GM21381 (cell line): Measurements from ENCODE around the gene PREP.
"Not testable (repeated sequence)": the region's sequence is repeated elsewhere in the genome, so short reads cannot be mapped to it uniquely, and the experiment has no call there.

Experiments
- ATAC-seq: cut with Tn5 transposase; IDR thresholded peaks from one replicate; pipeline ENCODE4 v1.9.1; 2021; ENCODE audit warnings: mild to moderate bottlenecking, moderate library complexity; ENCODE audit not compliant: unreplicated experiment

Gene PREP

DNA sequence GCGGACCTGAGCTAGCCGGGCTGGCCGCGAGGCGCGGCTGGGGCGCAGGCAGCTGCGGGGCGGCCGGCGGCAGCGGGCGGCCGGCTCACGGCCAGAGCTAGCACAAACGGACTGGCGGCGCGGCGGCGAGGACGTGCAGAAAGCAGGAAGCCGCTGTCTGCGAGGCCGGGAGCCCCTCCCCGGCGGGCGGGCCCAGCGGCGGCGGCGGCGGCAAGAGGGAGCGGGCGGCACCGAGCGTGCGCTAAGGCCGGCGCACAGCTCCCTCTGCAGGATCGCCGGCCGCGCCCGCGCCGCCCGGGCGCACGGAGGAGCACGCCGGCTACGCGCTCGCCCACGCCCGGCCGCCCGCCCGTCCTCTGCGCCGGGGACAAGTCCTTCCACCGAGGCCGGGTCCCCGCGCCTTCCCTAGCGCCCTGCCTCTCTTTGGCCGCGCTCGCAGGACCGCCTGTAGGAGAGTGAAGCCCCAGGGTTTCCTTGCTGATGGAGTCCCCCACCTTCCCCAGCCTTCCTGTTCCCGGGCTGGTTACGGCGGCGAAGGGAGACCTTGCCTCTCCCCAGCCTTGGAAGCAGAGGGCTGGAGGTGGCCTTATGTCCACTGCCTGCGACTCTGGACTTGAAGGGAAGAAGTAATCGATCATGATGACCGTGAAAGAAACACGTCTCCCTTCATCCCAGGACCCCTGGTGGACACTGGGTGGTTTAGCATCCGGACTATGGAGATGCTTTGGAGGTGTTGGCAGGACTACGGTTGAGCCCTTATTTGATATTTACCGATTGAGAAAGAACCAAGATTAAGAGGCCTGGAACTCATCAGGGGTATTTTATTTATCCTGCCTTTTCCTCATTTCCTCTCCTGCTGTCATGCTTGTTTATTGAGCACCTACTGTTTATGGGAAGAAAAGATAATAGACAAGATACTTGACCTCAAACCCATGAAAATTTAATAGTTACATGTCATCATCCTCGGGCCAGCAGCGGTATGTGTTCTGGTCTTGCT, at the start of gene PREP:
Gene PREP (minus strand): TSS at position 144 of the 997 bp plus-strand sequence. CDS start 191 bp downstream, outside the sequence.
- ATAC-seq = peak; percentile 92

DNA sequence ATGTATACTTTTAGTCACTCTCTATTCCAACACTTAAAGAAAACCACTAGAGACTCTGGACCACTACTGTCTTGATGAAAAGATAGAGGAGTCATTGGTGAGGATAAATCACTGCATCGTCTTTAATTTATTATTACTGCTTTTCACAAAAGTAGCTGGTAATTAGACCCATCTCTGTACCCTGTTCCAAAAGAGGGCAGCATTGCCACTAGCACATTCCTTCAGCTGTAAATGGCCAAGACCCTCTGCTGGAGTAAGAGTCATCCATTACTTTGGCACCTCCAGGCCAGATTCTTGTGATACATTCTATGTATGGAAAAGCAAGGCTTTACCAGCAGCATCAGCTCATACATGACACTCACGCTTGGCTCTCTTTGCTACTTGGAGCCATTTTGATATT, 49.5 kb upstream of the PREP start:
- no peak for ATAC-seq

DNA sequence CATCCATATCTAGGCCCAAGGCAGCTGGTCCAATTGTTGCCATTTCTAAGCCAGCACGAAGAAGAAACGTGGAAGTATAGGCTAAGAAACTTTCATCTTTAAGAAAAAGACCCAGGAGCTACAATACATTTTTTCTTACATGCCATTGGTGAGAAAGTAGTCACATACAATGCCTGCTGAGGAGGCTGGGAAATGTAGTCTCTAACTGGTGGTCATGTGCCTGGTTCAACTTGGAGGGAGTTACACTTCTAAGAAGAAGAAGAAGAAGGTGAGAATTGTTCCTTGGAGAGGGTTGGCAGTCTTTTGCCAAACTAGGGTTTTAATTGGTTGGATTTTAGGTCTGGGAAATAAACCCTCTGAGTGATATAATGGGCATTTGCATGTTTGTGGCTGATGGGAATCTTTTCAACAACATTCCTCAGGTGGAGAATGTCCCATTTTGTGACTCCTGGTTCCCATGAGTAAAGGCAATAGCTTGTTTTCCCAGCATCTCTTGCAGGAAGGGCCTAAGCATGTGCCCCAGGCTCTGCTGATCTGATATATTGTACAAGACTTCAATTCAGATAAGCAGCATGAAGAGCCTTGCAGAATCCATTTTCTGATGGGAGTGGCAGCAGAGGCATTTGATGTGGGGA, 47.0 kb upstream of the PREP start:
- ATAC-seq = no peak

DNA sequence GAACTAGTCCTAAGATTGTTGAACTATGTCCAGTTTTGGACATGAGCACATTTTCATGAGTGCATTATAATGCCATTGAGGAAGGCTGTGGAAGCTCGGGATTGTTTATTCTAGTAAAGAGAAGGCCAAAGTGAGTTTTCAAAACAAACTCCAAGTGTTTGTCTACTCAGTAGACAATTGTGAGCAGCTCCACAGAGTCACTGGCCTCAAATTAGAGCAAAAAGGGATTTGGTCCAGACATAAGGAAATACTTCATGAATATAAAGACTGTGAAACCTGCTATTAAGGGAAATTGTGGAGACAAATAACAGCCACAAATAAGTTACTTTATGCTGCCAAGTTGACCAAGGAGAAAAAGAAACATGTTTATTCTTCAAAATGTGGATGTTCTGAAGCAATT, 42.6 kb upstream of the PREP start:
- no peak for ATAC-seq

DNA sequence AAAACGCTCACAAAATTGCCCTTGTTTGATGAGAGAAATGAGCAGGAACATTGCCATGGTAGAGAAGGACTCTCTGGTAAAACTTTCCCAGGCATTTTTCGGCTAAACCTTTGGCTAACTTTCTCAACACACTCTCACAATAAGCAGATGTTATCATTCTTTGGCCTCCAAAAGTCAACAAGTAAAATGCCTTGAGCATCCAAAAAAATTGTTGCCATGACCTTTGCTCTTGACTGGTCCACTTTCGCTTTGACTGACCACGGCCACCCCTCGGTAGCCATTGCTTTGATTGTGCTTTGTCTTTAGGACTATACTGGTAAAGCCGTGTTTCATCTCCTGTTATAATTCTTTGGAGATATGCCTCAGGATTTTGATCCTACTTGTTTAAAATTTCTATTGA, 41.1 kb upstream of the PREP start:
- no peak for ATAC-seq

DNA sequence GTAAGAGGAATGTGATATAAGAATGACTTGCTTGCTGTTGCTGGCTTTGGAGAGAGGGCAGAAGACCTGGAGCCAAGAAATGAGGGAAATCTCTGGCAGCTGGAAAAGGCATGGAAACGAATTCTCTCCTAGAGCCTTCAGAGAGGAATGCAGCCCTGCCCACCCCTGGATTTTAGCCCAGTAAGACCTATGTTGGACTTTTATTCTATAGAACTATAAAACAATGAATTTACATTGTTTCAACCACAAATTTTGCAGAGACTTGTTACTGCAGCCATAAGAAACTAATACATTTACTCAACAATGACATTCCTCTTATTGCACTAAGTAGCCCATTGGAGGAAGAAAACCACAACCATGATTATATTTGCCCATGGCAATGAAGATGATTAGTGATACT, 39.5 kb upstream of the PREP start:
- no peak for ATAC-seq

DNA sequence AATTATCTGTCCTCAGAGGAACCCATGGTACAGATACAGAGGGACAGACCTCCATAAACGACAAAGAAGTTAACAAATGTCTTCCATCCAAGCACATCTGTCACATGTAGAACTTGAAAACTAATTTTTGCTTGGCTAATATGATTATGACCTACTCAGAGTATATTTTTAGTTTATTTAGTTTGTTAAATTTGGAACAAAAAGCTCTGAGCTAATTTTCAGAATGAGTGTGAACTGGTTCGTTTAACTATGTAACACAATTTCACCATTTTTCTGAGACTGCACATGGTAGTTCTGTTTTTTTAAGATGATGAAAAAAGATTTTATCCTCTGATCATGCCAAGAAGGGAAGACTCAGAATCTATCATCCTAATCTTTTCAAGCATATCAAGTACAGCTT, 34.4 kb upstream of the PREP start:
- ATAC-seq = no peak

DNA sequence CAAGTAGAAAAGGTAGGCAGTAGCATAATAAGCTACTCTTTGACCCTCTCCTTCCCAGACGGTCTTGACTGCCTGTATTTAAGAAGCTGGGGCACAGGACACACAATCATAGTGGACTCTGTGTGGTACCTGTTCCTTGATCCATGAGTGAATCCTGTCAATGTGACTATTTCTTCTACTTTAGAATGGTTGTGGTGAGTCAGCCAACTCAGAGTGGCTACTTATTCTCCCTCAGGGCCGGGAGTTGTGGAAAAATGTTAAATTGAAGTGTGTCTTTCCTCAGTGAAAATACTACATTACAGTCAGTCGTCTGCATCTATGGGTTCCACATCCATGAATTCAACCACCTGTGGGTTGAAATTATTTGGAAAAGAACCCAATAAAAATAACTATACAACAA, 30.8 kb upstream of the PREP start:
- no peak for ATAC-seq

DNA sequence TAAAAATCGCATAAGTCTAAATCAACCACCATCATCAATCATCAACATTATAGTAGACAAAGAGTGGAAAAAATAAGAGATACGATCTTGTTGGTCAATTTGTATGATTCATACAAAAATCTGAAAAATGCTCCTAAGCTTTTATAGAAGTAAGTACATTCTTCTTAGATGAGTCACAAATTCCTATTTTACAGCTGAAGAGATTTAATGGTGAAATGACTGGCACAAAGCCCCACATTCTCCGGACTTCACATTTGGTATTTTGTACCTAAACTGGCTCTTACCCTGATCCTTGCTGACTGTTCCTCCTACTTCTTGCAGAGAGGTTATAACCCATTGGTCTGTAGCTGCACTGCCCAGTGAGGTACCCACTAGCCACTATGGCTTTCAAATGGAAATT, 29.9 kb upstream of the PREP start:
- no peak for ATAC-seq

DNA sequence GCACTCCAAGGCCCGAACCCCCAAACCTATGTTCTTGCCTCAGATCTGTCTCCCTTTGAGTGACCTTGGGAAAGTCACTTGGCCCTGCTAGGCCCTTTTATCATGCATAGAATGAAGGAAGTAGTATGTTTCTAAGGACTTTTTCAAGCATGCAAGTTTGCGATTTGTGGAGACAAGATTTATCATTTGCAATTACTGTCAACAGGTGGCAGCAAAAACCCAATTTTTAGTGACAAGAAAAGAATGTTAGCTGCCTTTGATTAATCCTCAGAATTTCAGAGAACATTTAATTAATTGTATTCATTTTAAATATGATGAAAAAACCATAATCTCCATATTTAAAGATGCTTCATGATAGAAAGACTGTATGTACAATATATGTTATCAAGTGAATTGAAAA, 28.3 kb upstream of the PREP start:
- no peak for ATAC-seq

DNA sequence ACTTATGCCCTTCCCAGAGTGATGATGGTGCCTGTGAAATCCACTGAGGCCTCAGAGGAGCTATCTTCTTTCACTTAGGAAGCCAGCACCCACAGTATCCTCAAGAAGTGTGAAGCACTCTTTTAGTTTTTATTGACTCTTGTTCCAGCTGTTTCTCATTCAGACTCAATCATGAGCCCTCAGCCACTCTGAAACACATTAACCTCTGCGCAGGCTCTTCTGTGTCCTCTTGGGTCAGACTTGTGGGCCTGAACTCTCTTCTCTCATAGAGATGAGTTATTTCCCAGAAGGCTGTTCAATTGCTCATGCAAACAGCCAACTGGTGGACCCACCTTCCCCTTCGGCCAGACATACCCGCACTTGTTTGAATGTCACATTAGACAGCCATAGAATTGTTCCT, 27.8 kb upstream of the PREP start:
- ATAC-seq = no peak

DNA sequence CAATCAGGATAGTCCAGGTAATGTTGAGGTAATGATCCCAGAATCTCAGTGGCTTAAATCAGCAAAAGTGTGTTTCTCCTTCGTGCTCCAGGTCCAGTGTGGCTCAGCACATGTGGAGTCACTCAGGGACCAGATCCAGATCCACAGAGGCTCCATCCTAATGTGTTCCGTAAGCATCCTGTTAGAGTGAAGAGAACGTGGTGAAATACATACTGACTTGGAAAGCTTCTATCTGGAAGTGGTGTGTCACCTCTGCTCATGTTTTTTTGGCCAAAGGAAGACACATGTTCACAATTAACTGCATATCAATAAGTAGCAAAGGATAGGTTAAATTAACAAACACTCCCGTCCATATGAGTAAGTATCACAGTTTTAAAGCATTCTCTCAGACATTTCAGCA, 26.8 kb upstream of the PREP start:
- no peak for ATAC-seq

DNA sequence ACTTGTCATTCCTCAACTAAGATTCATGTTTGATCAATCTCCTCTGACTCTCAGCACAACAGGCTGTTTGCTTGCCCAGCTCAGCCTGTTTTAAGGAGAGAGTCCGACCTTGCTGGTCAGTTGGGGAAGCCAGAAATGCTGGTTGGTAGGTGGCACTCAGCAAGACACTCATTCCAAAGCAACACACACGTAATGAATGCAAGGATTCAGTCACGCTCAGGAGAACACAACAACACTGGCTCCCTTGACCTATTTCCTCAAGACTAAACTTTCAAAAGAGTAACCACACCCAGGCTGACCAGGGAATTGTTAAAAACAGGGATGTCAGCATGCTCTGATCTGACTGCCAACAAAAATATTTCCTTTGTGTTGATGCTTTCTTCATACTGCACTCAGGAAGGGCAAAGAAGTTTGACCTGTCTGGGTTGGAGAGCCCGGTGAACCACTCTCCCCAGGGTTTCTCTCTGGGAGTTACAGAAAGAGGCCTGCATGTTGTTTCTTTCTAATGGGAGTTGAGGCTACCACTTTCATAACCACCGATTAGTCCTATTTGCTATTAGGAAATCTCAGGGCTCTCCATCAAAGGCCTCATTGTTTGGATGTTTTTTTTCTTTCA, 25.6 kb upstream of the PREP start:
- ATAC-seq = no peak

DNA sequence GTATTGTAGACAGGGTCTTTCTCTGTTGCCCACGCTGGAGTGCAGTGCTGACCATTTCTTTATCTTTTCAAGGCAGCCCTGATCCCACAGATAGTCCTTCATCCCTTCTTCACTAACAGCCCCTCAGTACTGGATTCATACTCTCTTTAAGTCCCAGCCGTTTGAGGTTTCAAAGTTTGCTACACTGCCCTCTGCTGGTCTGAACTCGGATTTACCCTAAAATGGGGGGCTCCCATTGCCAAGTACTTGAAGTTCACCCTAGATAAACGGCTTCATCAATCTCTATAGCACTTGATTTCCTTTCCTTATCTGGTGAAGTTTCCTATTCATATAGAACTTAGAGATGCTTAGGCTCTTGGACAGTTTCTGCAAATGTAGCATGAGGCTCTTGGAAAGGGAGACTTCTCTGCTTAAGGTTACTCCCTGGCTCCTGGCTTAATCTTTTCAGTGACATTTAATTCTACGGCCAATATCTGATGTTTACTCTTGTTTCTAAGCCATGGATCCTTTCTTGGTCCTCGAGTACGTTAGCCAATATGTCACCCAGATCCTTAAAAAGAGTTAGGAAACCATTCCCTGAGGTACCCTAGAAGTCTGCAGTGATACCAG, 21.4 kb upstream of the PREP start:
- ATAC-seq = no peak

DNA sequence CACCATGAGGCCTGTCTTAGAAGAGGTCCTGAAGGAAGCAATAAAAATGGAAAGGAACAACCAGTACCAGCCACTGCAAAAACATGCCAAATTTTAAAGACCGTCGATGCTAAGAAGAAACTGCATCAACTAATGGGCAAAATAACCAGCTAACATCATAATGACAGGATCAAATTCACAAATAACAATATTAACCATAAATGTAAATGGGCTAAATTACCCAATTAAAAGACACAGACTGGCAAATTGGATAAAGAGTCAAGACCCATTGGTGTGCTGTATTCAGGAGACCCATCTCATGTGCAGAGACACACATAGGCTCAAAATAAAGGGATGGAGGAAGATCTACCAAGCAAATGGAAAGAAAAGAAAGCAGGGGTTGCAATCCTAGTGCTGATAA, 14.1 kb upstream of the PREP start:
- ATAC-seq = not testable (repeated sequence)

DNA sequence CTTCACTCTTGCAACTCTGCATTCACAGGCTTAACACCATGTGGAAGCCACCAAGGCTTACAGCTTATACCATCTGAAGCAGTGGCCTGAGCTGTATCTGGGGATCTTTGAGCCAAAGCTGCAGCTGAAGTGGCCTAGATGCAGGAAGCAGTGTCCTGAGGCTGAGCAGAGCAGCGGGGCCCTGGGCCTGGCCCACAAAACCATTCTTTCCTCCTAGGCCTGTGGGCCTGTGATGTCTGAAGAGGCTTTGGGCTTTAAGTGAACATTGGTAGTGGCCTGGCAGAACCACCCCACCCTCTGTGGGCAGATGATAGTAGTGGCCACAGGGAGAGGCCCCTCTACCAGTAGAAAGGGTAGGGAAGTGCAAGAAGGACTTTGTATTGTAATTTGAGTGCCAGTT, 6.9 kb upstream of the PREP start:
- no peak for ATAC-seq

DNA sequence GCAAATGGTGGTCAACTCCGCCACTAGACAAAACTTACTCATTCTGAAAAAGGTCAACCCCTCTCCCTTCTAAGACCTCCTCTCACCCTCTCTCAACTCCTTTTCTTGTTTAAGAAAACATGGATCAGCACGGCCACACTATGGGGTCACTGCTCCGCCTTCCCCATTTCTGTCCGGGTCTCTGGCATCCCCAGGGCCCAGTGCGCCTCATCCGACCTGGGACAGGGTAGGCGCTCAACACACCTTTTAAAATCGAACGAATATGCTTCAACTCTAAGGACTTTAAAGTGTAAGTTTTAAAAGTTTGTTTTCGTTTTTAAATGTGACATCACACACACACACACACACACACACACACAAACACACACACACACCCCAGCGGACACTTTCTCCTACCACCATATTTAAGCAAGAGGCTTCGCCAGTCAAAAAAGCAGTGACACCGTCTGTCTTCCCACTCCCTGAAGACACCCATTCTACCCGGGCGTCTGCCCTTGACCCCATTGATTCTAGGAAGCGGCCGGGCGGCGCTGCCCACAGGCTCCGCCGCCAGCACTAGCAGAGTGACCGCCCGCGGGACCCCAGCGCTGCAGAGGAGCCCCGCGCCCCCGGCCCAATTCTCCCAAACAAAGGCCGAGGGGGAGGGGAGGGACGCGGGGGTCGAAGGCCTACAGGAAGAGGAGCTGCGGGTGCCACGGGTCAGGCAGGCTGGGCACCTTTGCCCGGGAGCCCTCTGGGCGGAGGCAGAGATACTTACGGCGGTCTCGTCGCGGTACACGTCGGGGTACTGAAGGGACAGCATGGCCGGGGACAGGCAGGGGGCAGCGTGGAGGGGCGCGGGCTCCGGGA, 568 bp downstream of the PREP start:
- peak; percentile 44 for ATAC-seq

DNA sequence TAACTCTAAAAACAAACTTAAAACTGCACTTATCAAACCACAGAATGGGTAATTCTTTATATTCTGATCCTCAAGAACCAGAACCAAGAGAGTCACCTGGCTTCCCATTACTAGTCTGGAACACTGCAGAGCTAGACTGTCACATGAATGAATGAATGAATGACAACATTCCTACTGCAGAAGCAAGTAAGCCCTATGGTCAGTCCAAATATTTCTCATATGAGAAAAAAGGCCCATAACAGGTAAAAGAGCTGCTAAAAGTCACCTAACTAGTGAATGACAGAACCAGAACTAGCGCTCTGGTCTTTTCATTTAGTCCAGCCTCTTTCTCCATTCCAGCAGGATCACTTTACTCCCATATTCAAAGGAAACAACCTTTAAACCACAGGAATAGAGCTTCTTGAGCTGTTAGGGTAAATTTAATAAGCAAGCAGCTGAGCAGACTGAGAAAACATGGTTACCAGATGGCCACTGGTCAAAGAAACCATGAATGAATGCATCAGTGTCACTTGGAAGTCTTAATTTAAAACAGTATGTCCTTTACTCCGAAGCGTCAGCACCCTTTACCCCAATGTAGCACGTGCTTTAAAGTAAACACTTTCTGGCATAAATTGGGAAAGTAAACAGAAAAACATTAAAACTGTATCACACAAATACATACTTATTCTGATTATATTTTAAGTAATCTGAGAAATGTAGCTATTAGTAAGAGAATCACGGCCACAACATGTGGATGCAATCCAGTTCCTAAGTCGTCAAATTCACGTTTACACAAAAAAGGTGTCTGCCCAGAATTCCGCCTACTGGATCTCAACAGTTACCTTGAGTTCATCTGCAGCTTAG, 1.4 kb downstream of the PREP start:
- ATAC-seq = no peak

DNA sequence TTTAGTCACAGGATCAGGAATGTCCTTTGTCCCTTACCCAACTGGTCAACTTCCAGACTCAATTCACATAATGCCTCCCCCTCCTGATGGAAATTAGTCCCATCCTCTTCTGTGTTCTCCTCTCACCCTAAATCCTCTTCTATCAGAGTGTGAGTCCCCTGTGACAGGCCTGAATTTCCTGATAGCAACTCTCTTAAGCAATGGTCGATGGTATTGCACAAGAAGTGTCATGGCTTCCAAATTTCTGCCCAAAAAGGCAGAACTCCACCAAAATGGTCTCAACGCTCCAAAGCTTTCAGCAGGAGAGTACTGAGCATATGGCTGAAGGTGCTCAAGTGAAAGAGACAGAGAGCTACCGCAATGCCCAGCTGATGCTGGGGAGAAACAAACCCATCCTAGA, 2.4 kb downstream of the PREP start:
- ATAC-seq = no peak

DNA sequence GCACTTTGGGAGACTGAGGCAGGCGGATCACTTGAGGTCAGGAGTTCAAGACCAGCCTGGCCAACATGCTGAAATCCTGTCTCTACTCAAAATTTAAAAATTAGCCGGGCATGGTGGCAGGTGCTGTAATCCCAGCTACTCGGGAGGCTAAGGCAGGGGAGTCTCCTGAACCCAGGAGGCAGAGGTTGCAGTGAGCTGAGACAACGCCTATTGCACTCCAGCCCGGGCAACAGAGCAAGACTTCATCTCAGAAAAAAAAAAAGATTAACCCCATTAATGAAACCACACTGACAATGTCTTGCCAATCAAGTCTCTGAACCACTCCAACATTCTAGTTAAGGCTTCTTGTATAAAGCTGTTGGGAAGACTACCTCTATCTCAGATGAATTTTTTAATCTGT, 4.0 kb downstream of the PREP start:
- ATAC-seq = no peak
